Fibroblast of peridontal ligament (primary cell): ENCODE measurements around the gene ACP3.
"Not testable (repeated sequence)": the region's sequence is repeated elsewhere in the genome, so short reads cannot be mapped to it uniquely, and the experiment has no call there.

Experiments used
- DNase-seq: peaks from one replicate; pipeline ENCODE4 v3.0.0-alpha.2; 2010; ENCODE audit errors: extremely low read depth

ACP3 gene

GRCh38 chr3:132317229-132317948 lies at the start of gene ACP3:
ACP3 (plus strand) TSS chr3:132317407; CDS start chr3:132317457, 50 bp downstream.
- peak; percentile 78 for DNase-seq

GRCh38 chr3:132268956-132269355 lies 48.3 kb upstream of the ACP3 start:
- DNase-seq = peak; percentile 45

GRCh38 chr3:132273036-132273435 lies 44.2 kb upstream of the ACP3 start:
- no peak for DNase-seq

DNA sequence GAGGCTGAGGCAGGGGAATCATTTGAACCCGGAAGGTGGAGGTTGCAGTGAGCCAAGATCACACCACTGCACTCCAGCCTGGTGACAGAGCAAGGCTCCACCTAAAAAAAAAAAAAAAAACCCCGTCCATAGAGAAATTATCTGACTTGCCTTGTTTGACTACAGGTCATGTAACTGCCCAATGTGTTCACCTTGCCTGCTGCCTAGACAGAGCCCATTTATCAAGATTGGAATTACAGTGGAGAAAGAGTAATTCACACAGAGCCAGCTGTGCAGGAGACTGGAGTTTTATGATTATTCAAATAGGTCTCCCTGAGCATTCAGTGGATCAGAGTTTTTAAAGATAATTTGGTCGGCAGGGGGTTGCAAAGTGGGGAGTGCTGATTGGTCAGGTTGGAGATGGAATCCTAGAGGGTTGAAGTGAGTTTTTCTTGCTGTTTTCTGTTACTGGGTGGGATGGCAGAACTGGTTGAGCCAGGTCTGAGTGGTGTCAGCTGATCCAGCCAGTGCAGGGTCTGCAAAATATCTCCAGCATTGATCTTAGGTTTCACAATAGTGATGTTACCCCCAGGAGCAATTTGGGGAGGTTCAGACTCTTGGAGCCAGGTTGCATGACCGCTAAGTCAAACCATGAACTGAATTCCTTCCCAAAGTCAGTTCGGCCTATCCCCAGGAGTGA lies 40.8 kb upstream of the ACP3 start:
- no peak for DNase-seq

DNA sequence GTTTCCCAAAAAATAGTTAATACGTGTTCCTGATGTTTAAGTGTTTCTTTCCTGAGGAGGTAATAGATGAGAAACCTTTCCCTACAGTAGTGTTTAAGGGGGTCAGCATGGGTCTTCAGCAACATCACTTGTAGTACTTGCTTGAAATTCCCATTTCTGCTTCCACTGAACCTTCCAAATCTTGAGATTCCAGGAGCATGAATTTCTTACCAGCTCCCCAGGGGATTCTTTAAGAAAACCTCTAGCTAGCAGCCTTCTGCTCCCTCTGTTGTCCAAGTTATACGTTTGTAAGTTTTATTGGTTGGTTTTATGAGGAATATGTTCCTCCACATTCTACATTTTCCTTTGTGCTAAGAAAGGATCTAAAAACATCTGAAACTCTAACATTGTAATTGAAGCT lies 38.2 kb upstream of the ACP3 start:
- peak; percentile 49 for DNase-seq

- peak; percentile 10 for DNase-seq
Measured at GRCh38 chr3:132283440-132283839, 33.8 kb upstream of the ACP3 start.

GRCh38 chr3:132283916-132284405 lies 33.2 kb upstream of the ACP3 start:
- DNase-seq = no peak

GRCh38 chr3:132284781-132285619 lies 32.2 kb upstream of the ACP3 start:
- DNase-seq = no peak

- DNase-seq = no peak
Measured at GRCh38 chr3:132285620-132285945, 31.6 kb upstream of the ACP3 start.

- no peak for DNase-seq
Measured at GRCh38 chr3:132286035-132286434, 31.2 kb upstream of the ACP3 start.

GRCh38 chr3:132288357-132288756 lies 28.9 kb upstream of the ACP3 start:
- no peak for DNase-seq

GRCh38 chr3:132289316-132289715 lies 27.9 kb upstream of the ACP3 start:
- no peak for DNase-seq

DNA sequence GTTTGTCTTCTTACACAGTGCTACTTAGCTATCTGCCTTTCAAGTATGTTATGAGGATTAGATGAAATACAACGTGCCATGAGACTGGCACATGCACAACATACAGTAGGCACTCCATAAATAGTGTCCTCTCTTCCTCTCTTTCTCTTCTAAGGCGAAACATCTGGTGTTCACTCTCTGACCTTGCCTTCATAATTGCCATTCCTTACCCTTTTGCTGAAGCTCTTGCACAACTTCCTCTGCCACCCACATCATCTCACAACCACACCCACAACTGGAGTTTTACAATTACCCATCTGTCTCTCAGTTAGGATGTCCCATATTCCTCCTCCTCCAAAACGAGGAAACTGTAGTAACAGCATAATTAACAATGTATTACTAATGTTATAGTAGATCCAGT lies 26.4 kb upstream of the ACP3 start:
- DNase-seq = peak; percentile 49

DNA sequence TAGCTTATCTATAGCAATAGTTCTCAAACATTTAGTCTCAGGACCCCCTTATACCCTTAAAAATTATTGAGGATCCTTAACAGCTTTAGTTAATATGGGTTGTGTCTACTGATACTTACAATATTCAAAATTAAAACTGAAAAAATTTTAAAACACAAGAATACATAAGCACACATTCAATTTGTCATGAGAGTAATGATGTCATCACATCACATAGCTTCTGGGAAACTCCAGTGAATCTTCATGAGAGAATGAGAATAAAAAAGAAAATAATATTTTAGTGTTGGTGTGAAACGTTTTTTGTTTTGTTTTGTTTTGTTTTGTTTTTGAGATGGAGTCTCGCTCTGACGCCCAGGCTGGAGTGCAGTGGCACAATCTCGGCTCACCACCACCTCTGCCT lies 25.2 kb upstream of the ACP3 start:
- no peak for DNase-seq

DNA sequence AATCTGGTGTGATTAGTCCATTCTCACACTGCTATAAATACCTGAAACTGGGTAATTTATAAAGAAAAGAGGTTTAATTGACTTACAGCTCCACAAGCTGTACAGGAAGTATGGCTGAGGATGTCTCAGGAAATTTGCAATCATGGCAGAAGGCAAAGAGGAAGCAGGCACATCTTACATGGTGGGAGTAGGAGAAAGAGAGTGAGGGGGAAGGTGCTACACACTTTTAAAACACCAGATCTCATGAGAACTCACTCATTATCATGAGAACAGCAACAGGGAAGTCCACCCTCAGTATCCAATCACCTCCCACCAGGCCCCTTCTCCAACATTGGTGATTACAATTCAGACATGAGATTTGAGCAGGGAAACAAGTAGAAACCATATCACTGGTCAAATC lies 24.0 kb upstream of the ACP3 start:
- DNase-seq = no peak

- no peak for DNase-seq
Measured at GRCh38 chr3:132294906-132295305, 22.3 kb upstream of the ACP3 start.

DNA sequence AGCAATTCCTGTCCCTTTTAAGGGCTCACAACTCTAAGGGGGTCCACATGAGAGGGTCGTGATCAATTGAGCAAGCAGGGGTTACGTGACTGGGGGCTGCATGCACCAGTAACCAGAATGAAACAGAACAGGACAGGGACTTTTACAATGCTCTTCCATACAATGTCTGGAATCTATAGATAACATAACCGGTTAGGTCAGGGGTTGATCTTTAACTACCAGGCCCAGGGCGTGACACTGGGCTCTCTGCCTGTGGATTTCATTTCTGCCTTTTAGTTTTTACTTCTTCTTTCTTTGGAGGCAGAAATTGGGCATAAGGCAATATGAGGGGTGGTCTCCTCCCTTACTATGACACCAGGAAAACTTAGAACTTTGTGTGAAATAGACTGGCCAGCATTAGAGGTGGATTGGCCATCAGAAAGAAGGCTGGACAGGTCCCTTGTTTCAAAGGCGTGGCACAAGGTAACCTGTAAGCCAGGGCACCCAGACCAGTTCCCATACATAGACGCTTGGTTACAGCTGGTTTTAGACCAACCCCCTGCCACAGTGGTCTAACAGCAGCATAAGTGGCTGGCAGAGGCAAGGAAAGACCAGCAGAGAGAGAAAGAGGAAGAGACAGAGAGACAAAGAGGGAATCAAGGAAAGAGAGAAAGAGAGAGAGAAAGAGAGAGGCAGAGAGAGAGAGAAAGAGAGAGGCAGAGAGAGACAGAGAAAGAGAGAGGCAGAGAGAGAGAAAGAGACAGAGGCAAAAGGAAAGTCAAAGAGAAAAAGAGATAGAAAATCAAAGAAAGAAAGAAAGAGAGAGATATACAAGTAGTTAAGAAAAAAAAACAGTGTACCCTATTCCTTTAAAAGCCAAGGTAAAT lies 13.6 kb upstream of the ACP3 start:
- DNase-seq = not testable (repeated sequence)

GRCh38 chr3:132304351-132304750 lies 12.9 kb upstream of the ACP3 start:
- DNase-seq = not testable (repeated sequence)

DNA sequence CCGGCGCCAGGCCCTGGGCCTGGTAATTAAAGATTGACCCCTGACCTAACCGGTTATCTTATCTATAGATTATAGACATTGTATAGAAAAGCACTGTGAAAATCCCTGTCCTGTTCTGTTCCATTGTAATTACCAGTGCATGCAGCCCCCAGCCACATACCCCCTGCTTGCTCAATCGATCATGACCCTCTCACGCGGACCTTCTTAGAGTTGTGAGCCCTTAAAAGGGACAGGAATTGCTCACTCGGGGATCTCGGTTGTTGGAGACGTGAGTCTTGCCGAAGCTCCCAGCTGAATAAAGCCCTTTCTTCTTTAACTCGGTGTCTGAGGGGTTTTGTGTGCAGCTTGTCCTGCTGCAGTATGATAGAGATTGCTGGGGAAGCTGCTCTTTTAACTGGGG lies 7.2 kb upstream of the ACP3 start:
- DNase-seq = not testable (repeated sequence)

DNA sequence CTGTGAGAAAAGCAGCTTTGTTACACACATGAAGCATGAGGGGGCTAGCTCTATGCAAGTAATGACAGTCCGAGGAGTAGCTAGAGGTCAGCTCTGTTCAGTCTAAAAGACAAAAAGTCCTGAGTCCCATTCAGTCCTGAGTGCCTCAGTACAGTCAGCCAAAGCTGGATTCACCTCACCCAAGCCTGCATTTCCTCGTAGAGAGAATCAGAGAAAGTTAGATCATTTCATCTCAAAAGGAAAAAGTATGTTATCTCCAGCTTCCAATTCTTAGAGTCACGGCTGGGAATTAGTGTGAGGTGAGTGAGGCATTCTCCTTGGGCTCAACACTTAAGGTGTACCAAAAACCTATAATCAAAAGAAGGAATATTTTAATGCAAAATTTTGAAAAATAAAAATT lies 5.9 kb upstream of the ACP3 start:
- DNase-seq = no peak

- DNase-seq = peak; percentile 56
Measured at GRCh38 chr3:132311841-132312240, 5.4 kb upstream of the ACP3 start.

DNA sequence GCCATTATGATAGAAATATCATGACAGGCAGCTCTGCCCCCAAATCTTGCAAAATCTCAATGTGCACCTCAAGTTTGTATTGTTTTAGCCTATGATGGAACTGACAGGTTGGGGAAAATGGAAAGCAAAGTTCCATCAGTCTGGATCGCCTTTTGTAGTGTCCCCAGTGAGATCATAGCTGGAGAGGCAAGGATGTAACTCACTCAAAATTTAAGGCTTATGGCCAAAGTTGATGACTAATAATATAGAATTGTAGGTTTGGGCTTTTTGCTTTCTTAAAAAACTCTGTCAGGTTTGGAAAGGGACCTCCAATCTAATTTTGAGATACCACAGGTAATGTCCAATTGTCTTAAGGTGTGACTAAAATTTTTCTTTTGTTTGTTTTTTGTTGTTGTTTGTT lies 1.4 kb upstream of the ACP3 start:
- peak; percentile 12 for DNase-seq
